GM12874 (cell line): ENCODE data around the gene TMEM95.
A peak's percentile ranks its signal among the peaks of the same experiment; 100 is the strongest.

ENCODE experiments used
- CTCF ChIP-seq: IDR thresholded peaks from 2 replicates; pipeline ENCODE4 v1.5.1; 2011; ENCODE audit warnings: low read depth, mild to moderate bottlenecking, control low read depth, low read length, moderate library complexity; ENCODE audit not compliant: insufficient read depth

The TMEM95 gene

GRCh38 chr17:7318121-7318860, 36.7 kb upstream of the TMEM95 start:
- TF ChIP-seq CTCF, result no peak

GRCh38 chr17:7321466-7321865, 33.5 kb upstream of the TMEM95 start:
- TF ChIP-seq CTCF, result no peak

GRCh38 chr17:7322520-7323194, 32.3 kb upstream of the TMEM95 start:
- TF ChIP-seq CTCF, result no peak

- TF ChIP-seq CTCF, result peak; percentile 98
Observed at GRCh38 chr17:7323731-7324437, 31.1 kb upstream of the TMEM95 start.

- no peak for TF ChIP-seq CTCF
Observed at GRCh38 chr17:7324438-7324779, 30.5 kb upstream of the TMEM95 start.

GRCh38 chr17:7325031-7325528, 29.9 kb upstream of the TMEM95 start:
- no peak for TF ChIP-seq CTCF

GRCh38 chr17:7326186-7326585, 28.8 kb upstream of the TMEM95 start:
- no peak for TF ChIP-seq CTCF
